Stimulated activated CD8-positive, alpha-beta memory T cell treated with anti-CD3 and anti-CD28 coated beads, Interleukin-4, amount 100 ng/mL, for 24 hours (primary cell): Measurements from ENCODE around the gene SF3B6.
"Not testable (repeated sequence)": the region's sequence is repeated elsewhere in the genome, so short reads cannot be mapped to it uniquely, and the experiment has no call there.

Experiments
- DNase-seq: peaks from one replicate; pipeline ENCODE4 v3.0.0-alpha.2; 2020; ENCODE audit warnings: low read depth

SF3B6 gene

GRCh38 chr2:24050041-24050979 is 25.8 kb downstream of the SF3B6 start:
- DNase-seq: no peak

DNA sequence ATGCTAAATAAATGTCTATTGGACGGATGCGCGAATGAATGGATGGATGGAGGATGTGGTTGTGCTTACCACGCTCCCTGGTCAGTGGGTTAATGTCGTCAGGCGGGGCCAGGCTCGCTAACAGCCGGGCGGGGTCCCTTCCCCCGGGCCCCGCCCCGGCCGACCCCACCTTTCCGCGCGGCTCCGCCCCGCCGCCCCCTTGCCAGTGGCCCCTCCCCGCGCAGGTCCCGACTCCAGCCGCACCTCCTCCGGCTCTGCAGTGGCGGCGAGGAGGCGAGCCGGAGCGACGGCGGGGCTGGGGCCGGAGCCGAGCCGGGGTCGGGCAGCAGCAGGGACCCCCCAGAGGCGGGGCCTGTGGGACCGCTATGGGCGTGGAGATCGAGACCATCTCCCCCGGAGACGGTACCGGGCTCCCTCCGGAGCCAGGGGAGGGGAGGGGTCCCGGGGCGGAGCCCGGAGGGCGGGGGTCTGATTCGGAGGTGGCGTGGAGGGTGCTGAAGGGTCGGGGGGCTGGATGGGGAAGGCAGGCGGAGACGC is 26.6 kb downstream of the SF3B6 start, which contains the start of gene FKBP1B:
TSS of gene FKBP1B (plus strand) at position 257 of the 537 bp plus-strand sequence. CDS start at position 366, 109 bp downstream.
- peak; percentile 52 for DNase-seq

DNA sequence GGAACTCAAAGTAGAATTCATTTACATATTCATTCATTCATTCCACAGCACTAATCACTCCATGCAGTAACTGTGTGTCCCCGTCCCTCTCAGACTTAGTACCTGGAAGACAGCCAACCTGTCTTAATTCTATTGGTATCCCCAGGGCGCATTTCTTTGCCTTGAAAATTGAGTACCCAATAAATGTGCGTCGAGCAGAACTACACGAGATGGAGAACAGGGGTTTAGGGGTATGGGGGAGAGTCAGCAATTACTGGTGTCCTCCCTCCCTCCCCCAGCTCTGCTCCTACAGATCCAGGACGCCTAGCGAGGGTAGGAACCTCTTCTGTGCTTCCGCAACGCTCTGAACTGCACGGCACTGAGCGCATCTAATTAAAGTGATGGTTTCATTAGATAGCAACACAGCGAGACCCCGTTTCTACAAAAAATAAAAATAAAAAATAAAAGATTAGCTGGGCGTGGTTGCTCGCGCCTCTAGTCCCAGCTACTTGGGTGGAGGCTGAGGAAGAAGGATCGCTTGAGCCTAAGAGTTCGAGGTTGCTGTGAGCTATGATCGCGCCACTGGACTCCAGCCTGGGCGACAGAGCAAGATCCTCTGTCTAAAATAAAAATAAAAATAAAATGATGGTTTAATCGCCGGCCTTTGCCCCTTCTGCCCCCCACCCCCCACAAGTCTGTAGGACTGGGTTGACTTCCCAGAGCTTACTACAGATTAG is 27.2 kb downstream of the SF3B6 start:
- no peak for DNase-seq

- DNase-seq: no peak
Measured at GRCh38 chr2:24047703-24048033, 28.5 kb downstream of the SF3B6 start.

DNA sequence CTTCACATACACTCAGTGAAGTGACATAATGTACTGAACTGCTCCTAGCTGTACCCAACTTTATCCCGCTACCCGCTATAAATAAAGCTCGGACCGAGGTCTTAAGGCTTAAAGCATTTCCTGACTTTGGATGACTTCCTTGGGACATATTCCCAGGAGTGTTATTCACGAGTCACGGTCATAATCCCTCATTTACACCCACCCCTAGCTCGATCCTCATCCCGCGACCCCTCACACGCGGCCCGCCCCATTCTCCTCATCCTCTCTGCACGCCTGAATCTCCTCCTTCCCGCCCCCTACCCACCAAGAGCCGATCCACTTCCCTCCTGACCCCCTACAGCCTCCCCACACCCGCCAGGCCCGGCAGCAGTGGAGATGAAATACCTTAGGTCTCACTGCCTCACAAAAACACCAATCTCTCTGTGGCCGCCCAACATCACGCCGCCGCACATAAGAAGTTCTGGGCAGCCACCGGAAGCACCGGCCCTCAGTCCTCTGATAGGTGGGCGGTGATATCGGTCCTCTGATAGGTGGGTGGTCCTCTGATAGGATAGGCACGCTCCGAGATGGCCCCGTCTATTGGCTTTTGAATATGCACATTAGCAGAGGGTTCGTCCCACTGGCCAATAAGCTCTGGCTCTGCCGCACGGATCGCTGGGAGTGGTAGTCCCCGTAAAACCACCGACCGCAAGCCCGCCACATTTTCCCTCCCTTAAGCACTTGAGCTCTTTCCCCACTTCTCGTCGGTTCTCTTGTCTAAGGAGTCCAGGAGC is 29.0 kb downstream of the SF3B6 start, which contains the start of gene WDCP:
TSS of gene WDCP (minus strand) at position 462 of the 773 bp plus-strand sequence. CDS start 7,897 bp downstream, outside the sequence.
- peak; percentile 86 for DNase-seq

DNA sequence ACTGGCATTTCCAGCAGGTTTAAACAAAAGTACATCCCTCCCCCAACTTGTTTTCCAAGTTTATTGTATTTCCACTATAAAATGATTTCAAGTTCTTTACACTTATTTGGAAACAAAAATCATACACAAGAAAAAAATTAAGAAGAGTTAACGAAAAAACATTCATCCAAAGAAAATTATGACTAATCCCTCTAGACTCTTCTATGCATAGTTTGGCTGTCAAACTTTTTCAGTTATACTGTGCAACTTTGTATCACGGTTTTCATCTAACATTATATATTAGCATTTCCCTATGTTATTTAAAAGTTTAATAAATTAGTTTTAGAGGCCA is 29.6 kb downstream of the SF3B6 start:
- no peak for DNase-seq

DNA sequence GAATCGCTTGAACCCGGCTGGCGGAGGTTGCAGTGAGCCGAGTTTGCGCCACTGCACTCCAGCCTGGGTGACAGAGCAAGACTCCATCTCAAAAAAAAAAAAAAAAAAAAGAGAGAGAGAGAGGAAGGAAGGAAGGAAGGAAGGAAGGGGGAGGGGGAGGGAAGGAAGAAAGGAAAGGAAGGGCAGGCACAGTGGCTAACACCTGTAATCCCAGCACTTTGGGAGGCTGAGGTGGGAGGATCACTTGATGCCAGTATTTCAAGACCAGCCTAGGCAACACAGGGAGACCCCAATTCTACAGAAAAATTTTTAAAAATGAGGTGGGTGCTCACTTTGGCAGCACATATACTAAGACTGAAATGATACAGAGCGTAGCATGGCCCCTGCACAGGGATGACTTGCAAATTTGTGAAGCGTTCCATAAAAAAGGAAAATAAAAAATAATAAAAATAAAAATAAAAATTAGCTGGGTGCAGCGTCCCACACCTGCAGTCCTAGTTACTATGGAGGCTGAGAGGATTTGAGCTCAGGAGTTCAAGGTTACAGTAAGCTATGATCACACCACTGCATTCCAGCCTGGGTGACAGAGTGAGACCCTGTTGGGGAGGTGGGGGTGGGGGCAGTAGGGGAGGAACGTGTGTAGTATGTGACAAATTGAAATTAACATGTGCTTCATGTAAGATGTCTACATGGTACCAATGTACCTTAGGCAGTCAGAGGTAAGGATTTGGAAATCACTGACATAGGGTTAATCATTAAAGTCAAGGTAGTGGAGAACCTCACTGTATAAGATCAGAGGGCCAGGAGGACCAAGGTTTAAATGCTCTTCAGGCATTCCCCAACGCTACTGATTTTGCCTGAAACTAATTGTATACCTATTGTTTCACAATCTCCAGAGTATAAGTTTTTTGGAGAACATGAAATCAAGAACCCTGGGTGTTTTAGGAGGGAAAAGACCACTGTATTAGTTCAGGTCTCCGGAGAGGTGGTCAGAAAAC is 30.3 kb downstream of the SF3B6 start:
- no peak for DNase-seq

GRCh38 chr2:24043133-24043532 is 33.0 kb downstream of the SF3B6 start:
- DNase-seq: not testable (repeated sequence)

DNA sequence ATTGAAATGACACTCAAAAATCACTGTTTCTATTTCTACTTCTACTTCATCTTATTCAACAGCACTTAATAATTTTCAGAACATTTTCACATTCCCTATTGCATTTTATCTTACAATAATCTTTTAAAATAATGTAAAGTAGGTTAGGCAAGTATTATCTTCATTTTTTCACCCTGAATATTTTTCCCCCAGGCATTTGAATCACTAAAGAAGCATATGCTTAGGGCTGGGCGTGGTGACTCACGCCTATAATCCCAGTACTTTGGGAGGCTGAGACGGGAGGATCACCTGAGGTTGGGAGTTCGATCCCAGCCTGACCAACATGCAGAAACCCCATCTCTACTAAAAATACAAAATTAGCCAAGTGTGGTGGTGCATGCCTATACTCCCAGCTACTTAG is 35.6 kb downstream of the SF3B6 start:
- no peak for DNase-seq

DNA sequence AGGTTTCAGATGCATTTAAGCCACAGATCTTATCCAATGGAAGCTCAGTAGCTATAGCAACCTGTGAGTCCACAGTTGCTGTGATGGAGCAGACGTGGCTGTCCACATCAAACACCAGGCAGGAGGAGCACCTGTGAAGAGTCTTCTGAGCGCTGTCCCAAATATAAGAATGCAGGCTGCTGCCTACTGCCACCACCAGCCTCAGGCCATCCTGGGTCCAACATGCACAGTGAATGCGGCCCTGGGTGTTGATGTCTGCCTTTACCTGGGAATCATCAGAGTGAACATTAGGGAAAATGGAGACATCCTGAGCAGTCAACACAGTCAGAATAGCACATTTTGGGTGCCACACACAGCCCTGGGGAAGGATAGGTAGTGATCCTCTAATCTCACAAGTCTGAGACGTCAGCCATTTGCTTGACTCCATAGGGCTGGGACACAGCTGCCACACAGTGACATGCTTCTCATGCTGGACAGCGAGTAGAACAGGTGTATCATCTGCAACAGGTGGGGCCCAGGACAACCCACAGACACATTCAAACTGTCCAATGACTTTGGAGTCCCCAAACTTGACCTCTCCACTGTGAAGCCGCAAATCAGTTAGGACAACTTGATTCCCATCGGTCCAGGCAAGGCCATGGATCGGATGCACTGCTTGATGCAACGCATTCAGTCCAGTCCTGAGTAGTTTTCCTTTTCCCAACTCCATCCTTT is 37.2 kb downstream of the SF3B6 start:
- DNase-seq: no peak

DNA sequence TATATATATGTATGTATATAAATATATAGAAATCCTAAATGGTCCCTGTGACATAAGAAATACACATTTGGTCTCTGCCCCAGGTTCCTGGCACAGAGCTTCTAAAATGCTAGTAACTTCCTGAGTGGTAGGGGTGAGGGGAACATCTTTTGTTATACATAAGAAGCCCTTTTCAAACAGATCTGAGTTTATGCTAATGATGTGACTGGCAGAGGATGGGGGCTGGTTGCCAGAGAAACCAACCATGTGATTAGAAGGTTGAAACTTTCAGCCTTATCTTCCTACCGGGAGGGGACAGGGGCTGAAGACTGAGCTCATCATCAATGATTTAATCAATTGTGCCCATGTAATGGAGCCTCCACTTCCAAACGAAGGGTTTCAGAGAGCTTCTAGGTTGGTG is 49.9 kb downstream of the SF3B6 start:
- DNase-seq: no peak

DNA sequence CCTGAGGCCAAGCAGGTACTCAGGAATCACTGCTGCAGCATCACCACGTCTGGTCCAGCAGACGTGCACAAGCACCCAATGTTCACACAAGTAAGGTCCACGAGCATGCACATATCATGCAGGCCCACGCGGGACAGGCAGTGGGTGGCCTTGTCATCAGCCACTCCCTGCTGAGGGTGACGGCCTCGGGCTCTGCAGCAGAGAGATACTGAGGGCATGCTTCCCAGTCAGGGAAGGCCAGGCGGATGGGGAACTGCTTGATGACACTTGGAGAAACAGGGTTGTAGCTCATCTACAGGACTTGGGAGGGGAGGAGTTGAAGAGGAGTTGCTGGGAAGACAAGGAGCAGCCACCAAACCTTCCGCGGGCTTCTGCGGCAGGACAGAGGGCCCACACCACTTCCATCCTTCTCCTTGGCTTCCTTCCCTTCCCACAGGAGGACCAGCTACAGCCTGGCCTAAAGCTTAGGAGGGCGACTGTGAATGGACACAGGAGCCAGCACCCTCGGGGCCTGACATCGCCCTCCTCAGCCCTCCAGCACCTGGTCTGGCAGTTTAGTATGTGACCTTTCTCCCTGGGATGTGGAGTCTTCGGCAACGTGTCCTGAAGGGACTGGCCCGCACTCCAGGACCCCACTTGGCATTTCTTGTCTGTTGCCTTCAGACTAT is 51.0 kb downstream of the SF3B6 start:
- DNase-seq: no peak

- DNase-seq: no peak
Measured at GRCh38 chr2:24024018-24024417, 52.1 kb downstream of the SF3B6 start.

DNA sequence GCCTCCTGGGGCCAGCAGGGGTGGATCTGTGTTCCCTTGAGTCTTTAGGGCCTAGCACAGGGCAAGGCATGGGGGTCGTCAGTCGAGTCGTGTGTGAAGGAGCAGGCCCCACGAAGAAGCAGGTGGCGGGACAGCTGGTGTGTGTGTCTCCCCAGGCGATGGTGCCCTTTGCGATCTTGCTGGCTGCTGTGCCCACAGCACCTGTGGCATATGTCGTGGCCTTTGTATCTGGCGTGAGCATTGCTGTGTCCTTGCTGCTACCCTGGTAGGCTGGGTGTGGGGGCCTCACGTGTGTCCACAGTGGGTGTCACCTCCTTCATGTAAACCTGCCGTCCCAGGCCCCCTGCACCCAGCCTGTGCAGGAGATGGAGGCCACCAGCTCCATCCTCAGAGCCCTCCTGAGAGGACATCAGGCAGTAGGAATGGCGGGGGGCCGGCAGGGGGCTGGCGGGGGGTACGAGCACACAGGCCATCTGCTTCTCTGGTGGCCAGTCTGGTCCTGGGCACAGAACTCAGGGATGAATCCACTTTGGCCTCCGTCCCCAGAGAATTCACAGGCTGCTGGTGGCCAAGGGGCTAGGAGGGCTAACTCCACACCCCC is 53.1 kb downstream of the SF3B6 start:
- DNase-seq: no peak

DNA sequence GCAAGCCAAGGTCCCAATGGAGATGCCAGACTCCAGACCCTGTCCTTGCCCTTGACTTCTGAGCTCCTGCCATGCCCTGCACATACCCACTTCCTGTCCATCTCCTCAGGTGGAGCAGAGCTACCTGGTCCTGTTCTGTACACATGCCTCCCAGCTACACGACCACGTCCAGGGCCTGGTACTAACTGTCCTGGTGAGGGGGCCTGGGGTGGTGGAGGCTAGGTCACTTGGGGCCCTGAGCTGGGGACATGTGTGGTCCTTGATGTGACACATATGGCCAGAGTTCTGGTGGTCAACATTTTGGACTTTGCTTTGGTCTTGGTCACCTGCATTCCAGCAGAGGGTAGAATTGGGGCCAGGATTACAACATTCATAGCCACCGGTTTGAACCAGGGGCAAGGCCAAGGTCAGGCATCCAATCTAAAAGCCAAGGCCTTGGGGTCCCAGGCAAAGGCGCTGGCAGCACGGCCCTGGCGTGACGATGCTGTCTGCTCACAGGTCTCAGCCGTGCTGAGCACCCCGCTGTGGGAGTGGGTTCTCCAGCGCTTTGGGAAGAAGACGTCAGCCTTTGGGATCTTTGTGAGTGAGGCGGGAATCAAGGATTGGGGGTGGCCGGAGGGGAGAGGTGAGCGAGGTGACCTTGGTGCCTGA is 53.7 kb downstream of the SF3B6 start:
- no peak for DNase-seq

DNA sequence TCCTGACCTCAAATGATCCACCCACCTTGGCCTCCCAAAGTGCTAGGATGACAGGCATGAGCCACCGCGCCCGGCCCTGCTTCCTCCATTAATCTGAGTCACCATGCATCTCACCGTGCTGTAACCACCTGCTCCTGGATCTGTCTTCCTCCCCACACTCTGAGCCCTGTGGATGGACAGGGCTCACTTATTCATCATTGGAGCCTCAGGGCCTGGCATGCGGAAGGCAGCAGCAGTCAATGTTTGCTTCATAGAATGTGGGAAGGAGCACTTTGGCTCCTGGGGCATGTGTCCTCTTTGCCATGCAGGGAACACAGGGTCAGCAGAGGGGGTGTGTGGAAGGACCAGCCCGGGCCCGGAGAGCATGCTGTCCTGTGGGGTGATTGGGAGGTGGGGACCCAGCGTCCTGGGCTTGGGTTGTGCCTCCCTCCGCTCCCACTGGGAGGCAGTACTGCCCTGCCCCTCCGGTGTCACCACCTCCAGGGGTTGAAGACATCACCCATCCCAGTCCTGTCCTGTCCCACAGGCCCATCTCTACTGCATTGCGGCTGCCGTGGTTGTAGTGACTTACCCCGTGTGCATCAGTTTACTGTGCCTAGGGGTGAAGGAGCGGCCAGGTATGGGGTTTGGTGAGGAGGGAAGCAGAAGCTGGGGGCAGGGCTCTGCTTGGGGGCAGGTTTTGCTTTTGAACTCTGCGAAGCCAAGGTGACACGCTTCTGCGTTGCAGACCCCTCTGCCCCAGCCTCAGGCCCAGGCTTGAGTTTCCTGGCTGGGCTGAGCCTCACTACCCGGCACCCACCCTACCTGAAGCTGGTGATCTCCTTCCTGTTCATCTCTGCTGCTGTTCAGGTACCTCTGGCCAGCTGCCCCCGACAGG is 54.8 kb downstream of the SF3B6 start:
- no peak for DNase-seq

GRCh38 chr2:24020244-24020643 is 55.9 kb downstream of the SF3B6 start:
- no peak for DNase-seq

DNA sequence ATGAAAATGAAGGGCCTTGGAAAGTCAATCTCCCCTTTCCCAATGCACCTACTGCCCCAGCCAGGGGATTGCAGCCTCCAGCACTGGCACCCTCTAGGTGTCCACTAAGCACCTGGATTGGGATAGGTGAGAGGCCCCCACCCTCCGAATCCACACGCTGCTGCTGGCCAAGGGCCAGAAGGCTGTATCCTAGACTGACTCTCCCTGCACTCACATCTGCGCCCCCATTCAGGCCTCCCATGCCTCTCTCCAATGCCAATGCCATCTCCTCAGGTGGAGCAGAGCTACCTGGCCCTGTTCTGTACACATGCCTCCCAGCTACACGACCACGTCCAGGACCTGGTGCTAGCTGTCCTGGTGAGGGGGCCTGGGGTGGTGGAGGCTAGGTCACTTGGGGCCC is 56.4 kb downstream of the SF3B6 start:
- DNase-seq: no peak
